Measurements from ENCODE around the gene SPAST.

DNA sequence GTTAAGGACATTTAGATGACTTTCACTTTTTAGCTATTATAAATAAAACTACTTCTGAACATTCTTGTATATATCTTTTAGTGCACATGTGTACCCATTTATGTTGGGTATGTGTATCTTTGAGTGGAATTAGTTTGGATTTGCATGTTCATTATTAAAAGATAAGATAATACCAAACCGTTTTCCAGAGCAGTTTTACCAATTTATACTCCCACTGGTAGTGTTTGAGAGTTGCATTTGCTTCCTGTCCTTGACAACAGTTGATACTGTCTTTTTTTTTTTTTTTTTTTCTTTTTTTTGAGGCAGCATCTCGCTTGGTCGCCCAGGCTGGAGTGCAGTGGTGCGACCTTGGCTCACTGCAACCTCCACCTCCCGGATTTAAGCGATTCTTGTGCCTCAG is 125.7 kb downstream of the SPAST start:
- TF ChIP-seq, protein P1, sequence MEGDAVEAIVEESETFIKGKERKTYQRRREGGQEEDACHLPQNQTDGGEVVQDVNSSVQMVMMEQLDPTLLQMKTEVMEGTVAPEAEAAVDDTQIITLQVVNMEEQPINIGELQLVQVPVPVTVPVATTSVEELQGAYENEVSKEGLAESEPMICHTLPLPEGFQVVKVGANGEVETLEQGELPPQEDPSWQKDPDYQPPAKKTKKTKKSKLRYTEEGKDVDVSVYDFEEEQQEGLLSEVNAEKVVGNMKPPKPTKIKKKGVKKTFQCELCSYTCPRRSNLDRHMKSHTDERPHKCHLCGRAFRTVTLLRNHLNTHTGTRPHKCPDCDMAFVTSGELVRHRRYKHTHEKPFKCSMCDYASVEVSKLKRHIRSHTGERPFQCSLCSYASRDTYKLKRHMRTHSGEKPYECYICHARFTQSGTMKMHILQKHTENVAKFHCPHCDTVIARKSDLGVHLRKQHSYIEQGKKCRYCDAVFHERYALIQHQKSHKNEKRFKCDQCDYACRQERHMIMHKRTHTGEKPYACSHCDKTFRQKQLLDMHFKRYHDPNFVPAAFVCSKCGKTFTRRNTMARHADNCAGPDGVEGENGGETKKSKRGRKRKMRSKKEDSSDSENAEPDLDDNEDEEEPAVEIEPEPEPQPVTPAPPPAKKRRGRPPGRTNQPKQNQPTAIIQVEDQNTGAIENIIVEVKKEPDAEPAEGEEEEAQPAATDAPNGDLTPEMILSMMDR (conservative IDR thresholded peaks at IDR 0.05; ENCODE audit: low read depth, low read length): no peak
- TF ChIP-seq EZH2 (IDR thresholded peaks at IDR 0.05; ENCODE audit: low read length, unreplicated experiment) (no peak), EZH2phosphoT487 (IDR thresholded peaks at IDR 0.05; ENCODE audit: borderline replicate concordance, low read length) (no peak)
